HG02943 (cell line): ENCODE data around the gene CASZ1.

Source experiments
- ATAC-seq: cut with Tn5 transposase; IDR thresholded peaks from one replicate; pipeline ENCODE4 v1.9.1; 2021; ENCODE audit warnings: mild to moderate bottlenecking, low read depth, moderate library complexity; ENCODE audit not compliant: unreplicated experiment

The CASZ1 gene

DNA sequence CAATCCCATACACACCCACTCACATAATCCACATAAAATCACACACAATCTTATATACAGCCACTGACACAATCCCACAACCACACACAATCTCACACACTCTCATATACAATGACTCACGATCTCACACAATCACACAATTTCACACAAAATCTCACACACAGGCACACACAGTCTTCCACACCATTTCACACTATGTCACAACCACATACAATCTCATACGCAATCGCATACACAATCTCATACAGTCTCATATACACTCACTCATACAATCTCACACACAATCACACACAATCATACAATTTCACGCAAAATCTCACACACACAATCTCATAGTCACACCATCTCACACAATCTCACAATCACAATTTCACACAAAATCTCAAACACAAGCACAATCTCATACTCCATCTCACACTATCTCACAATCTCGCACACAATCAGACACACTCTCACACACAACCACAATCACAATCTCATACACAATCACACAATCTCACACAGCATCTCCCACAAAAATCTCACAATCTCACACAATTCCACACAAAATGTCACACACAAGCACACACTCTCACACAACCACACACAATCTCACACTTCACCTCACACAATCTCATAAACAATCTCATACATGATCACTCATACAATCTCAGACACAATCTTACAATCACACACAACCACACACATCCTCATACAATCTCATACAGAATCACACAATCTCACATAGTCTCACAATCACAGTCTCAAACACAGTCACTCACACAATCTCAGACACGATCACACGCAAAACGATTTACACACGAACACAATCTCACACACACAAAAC lies 18.5 kb downstream of the CASZ1 start:
- no peak for ATAC-seq

DNA sequence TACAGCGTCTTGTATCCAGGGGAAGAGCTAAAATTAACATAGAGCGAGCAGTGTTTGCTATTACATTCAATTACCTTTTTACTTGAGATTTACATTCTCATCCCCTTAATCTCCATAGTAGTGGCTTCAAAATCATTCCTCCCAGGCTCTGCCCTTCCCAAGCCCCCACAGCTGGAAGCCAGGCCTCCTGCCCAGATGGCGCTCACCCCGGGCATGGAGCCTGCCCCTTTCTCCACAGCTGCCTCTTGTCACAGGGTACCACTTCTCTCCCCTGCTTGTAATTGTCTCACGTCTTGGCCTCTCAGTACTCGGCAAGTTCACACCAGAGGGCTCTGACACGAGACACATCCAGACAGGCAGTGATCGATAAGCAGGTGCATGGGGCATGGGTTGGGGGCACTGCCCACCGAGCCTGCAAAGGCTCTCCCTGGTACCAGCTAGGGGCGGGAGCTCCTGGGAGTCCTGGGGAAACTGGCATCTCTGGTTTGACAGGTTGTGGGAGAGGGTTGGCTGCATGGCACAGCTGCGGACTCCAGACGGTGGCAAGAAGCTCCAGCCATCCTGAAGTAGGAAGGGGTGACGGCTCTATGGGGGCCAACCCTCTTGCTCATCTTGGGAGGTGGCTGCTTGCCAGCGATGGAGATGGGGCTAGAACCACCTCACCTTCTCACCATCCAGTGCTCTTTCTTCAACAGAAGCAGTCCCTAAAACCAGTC lies 20.1 kb downstream of the CASZ1 start:
- no peak for ATAC-seq

DNA sequence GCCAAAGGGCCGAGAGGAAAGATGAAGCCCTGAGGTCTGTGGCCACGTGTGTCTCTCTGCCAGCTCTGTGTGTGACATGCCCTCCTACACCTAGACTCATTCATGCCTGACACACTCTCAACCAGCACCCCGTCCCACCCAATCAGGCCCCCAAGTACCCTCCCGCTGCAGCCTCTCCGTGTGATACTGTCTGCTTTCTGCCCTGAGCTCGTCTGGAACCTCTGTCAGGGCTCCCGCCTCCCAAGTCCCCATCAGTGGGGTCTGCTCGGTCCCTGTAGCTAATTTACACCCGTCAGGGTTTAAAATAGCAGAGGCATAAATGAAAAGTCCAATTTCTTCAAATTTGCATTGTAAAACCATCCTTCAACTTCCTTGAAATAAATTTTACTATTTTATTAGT lies 20.7 kb downstream of the CASZ1 start:
- no peak for ATAC-seq

DNA sequence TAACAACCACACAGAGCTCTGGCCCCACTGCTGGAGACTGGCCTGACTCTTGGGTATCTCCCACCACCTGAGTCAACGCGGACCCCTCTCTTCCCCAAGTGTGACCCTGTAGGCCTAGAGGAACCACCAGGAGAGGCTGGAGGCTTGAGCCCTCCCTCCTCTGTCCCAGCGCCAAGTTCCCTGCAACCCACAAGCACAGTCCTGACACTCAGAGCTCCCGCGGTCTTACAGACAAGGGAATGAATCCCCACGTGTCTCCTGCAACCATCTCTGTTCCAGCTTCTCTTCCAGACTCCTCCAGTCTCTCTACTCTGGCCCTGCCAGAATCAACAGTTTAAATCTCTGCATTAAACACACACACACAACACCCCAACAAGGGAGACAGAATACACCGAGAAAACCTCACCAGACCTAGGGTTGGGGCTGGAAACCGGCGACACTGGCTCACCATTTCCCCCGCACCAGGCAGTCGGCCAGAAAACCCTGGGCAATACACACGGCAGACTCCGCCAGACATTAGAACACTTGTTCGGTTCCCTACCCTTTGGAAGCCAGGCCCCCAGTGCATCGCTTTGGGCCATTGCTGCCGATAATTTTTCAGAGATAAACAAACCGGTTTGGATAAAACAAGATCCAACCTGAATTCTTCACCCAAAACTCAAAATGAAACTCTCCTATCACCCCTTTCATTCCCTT lies 21.7 kb downstream of the CASZ1 start:
- ATAC-seq = no peak

DNA sequence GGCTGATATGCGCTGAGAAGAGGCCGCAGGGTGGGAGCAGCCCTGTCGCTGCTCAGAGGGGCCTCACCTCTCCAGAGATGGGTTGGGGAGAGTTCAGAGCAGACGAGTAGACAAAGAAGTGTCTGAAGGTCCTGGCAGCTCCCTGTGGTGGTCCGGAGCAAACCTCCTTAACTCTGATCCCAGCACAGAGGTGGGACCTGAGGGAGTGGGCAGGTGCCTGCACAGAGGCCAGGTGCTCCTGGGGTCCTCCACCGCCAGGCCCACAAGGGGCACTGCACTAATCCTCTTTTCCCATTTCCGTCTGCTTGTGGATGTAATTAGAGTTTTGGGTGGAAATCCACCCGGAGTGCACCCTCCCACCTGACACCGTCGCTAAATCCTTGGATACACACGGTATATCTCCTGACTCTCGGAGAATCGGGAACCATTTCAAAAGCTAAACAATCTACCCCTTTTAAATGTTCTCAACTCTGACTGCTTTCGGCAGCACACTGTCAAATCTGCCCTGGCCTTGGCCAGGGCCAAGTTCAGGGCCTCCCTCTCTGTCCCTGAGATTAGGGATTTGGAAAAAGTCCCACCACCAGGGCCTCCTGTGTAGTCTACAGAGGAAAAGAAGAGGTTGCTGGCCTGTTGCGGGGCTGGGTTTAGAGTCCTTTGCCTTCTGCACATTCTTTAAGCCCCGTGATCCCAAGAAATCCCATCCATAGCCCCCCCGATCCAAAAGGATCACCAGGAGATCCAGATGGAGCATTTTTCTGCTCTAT lies 22.4 kb downstream of the CASZ1 start:
- ATAC-seq = no peak

DNA sequence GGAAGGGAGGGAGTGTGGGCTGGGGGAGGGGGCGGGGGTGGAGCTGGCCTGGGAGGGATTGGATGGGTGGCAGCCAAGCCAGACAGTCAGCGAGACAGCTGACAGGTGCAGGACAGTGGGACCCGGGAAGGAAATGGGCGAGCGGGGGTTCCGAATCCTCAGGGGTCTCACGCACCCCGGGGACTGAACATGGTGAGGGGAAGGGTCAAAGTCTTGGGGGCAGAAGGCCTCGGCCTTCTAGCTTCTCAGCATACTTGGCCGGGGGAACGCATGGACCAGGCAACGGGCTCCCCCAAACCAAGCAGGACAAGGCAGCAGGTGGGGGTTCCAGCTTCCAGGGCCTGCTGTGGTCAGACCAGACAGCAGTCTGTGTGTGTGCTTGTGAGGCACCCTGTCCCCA lies 23.1 kb downstream of the CASZ1 start:
- ATAC-seq = no peak

DNA sequence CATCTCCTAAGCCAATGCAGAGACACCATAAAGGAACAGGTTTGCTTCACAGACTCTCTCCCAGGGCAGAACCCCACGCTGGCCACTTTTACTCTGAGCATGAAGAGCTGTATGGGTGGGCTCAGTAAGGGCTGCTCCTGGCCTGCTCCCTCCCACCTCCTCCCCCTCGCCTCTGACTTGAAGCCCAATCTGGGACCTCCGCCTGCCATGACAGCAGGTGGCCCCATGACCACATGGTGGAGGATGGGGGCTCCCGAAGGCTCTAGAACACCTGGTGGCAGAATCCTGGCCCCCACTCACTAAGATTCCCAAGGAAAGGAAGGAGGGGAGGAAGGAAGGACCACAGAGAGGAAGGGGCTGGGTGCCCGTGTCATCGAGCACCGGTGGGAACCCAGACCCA lies 23.7 kb downstream of the CASZ1 start:
- ATAC-seq = no peak

DNA sequence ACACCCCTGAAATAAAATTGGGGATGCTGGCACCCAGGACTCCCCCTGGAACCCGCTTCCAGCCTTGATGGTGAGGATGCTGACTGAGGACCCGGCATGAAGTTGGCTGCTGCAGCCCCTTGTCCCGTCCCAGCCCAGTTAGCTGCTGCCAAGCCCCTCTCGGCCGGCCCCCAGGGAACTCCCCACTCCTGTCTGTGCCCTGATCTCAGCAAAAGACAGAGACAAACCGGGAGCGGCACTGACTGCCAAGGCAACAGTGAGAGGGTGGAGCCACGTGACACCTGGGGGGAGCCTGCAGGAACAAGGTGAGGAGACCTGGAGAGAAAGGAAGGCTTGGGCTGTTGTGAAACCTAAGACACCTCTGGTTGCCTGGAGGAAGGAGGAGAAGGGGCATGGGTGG lies 24.7 kb downstream of the CASZ1 start:
- no peak for ATAC-seq

DNA sequence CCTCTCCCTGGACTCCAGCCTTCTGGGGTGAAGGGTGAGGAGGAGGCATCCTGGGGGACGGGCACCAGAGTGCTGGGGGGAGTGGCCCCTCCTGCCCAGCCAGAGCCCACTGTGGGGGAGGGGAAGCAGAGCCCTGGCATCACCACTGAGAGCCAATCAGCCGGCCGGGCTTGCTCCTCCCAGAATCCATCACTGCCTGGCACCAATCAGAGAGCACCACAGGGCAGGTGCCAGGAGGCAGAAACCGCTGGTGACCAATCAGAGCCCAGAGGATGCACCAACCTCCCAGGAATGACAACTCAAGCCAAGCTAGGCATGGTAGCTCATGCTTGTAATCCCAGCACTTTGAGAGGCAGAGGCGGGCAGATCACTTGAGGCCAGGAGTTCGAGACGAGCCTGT lies 27.9 kb downstream of the CASZ1 start:
- ATAC-seq = no peak

DNA sequence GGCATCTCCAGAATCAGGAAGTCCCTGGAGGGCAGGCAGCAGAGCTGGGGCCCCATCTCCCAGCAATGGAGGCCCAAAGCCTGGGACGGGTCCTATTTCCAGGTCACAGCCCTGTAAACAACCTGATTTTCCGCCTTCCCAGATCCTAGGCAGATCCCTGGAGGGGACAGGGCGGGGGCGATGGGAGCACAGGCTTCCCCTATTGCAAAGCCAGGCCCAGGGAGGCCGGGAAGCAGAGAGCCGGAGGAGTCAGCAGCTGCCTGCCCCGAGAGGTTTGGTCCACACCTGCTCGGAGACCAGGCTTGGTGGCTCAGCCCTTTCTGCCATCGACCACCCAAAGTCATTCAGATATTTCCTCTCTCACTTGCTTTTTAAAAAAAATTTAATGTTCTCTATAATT lies 29.2 kb downstream of the CASZ1 start:
- no peak for ATAC-seq

DNA sequence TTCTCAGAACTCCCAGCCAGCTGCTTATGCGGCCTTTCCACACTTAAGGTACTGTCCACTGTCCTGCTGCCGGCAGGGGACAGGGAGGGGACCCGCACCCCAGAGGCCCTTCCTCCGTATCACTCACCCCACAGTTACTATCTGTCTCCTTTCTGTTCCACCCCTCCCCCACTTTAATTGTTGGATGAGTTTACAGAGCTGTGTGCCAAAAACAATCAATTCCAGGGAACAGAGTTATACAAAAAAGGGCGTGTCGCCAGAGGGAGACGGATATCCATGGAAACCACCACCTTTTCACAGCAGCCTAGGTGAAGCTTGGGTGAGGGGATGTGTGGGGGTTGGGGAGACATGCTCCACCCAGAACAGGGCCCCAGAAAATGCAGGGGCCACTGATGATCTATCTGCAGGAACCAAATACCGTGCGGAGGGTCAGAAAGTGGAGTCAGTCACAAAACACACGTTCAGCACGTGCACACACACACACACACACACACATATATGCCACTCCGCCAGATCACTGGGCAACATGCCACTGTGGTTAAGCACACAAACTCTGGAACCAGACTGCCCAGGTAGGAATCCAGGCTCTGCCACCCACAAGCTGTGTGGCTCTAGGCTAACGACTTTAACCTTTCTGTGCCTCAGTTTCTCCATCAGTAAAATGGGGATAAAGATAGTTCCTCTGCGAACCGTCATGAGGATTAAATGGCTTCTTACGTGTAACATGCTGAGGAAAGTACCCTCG lies 30.5 kb downstream of the CASZ1 start:
- no peak for ATAC-seq

DNA sequence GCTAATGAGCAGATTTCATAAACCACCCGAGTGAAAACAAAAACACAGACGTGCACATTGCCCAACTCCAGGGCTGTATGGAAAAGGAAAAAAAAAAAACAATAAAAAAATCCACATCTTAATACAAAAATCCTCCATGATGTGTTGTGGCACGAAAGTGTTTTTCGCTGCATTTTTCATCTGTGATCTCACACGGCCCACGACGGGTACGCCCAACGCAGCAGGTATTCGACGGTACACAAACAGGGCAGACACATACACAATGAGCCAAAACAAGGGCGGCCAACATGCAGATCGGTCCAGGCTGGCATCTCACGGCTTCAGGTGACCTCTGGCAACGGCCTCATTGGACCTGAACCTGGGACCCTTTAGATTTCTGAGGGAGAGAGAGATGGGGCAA lies 31.1 kb downstream of the CASZ1 start:
- no peak for ATAC-seq

DNA sequence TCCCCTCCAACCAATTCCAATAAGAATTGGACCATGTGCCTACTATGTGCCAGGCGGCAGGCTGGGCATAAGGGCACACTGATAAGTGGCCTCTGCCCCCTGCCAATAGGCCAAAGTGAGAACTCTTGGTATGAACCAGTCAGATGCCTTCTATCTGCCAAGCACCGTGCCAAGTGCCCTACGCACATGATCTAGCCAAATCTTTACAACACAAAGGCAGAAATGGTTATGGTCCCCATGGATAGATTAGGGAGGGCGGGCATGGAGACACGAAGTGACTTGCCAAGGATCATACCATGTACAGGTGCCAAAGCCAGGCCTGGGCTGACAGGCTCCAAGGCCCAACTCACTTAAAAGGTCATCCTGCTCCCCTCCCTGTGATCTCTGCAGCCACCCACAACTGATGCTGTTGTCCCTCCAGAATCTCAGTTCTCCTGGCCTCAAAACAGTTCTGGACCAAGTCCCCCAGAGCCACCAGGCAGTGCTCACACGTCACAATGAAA lies 32.1 kb downstream of the CASZ1 start:
- no peak for ATAC-seq

DNA sequence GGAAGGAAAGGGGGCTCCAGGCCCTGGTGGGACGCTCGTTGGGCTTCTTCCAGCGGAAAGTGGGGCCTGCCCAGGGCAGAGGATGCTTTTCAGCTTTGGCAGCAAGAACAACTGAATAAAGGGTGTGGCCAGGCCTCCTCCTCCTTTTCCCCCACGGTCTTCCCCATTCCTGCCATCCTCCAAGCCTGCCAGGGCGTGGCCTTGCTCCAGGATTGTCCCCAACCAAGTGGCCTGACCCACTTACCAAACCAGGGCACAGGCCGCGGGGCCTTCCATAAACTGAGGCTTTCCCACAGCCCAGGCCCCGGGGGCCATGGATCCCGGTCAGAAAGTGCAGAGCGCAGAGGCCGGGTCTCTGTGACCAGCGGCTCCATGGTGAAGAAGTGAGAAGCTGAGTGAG lies 33.6 kb downstream of the CASZ1 start:
- ATAC-seq = no peak

DNA sequence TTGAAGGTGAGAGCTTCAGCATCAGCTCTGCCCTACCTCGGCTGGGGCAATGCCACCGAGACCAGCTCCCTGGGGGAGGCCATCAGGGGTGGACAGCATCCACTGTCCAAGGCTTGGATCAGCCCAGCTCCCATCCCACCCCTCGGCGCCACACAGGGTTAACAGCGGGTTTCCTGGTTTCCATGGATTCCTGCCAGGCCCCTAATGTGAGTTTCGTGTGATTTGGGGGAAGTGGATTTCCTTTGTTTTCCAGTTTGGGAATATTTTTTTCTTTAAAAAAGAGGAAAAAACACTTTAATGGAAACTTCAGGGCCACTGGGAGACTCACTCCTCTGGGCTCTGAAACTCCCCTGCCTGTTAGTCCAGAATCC lies 34.3 kb downstream of the CASZ1 start:
- ATAC-seq = no peak

DNA sequence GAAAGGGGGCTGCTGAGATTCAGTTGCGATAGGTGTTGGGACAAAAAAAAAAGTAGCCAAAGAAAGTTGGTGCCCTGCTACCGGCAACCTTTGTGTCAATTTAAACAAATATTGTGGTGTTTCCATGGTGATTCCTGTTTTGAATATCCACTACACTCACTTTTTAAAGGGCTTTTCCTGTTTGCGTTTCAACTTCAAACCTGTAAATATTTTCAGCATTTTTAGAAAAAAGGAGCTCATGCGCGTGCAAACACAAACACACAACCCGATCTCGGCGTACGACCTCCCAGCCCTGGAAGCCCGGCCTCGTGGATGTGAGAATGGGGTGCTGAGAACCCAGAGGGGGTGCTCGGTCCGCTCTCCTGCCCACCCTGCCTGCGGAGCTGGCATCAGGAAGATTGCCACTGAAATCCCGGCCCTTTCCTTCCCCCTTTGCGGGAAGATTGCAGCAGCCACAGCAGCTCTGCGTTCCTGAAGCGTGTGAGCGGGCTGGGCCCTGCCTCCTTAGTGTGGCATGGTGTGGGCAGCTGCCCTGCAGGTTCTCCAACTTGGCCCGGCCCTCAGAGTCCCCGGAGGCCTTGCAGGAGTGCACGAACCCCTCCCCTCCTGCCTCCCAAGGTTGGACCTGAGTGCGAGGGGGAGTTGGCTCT lies 34.8 kb downstream of the CASZ1 start:
- ATAC-seq = no peak

DNA sequence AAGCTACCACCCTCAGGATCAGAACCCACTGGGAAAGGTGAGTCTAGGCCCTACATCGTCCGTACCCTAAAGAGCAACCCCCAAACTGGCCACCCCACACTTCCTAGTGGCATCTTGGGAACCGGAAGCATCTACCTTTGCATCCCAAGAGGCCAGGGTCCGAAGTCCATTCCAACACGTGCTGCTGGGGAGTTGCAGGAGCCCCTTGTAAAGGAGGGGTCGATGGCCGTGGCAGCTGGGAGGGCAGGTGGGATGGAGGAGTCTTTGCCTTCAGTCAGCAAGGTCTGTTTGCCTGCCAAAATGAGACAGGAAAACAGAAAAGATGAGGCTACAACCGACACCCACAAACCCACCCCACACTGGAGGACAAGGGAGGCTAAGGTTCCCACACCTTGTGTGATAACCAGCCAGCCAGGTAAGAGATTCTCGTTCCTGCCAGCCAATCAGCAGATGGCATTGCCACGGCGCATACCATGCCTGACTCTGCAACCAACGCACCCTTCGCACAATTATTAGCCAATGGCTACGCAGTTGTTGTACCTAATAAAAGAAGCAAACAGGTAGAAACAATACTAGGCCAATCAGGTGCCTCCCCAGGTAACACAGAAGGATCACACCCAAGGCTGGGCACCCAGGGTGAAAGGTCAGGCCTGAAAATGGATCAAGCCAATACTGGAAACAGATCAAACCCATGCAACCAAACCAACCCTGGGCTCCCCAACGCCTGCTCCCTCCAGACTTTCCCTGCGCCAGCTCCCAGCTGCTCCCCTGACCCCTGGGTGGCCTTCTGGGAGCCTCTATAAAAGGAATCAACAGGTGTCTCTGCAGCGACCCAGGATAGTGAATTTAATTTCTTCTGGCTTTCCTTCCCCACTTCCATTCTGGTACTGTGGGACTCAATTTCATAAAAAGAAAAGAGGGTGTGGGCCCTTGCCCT lies 35.6 kb downstream of the CASZ1 start:
- ATAC-seq = no peak

DNA sequence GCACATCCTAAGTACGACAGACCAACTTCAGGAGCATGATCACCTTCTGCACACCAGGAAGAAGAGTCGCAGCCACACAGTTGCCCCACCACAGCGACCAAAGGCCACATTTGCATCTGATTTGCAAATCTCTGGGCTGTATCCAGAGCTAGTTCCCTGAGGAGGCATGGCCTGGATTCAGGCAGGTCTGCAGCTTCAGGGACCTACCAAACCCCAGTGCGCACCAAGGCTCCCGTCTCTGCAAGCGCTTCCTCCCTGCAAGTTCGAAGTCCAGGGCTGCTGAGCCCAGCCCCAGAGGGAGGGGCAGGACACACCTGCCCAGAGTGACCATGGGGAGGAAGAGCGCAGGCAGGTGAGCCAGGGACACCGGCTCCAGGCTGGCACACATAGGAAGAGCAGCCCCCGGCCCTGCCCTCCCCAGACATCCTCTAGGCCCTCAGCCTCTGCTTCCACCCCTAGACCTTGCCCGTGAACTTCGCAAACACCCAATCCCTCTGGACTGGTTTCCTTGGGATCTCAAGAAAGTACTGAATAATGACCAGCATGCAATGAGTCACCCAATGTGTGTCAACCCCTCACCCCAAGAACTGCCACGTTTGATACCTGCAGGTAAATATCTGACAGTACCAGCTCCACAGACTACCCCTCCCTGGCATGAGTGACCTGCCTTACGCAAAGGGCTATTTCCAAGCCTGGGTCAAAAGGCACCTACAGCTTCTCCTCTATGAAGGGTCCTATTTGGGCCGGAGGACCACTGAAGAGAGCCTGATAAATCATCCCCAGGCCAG lies 36.8 kb downstream of the CASZ1 start:
- no peak for ATAC-seq
